Naive thymus-derived CD4-positive, alpha-beta T cell (primary cell): ENCODE results near the gene OR1N2. TPM values are rescaled to one million over a fixed set of nuclear protein-coding genes. Genes with fewer than 3 reads are reported as not detected.

Experiments
- ATAC-seq: fragments of 150-1000 bp; cut with Tn5 transposase; 2 replicates; pipeline ENCODE4 v1.10.0; 2021; ENCODE audit warnings: mild to moderate bottlenecking, moderate library complexity
- CTCF ChIA-PET: fragments of 350-600 bp; sonication (Branson Sonifier 250); formaldehyde crosslinking; loops from one replicate; lab custom pipeline; 2021; ENCODE audit warnings: antibody characterized with exemption; lab: Charles Lee
- POLR2A ChIA-PET: fragments of 350-600 bp; sonication (Branson Sonifier 250); formaldehyde crosslinking; loops from one replicate; lab custom pipeline; 2021; ENCODE audit warnings: antibody characterized with exemption, inconsistent platforms; lab: Charles Lee
- DNase-seq, 9 donors: peaks; one replicate each; pipeline versions ENCODE4 v3.0.0 to v3.0.0-alpha.2; 2020 to 2022; ENCODE audit warnings: mixed read lengths in 1 of 9
- H3K27ac ChIP-seq: one replicate; pipeline ENCODE4 v1.7.0; 2013; ENCODE audit warnings: mild to moderate bottlenecking, low read depth, low read length, moderate library complexity
- H3K27me3 ChIP-seq, 2 donors: one replicate each; pipeline ENCODE4 v1.7.0; 2013; ENCODE audit warnings: low read length in 2 of 2, mild to moderate bottlenecking in 2 of 2, moderate library complexity in 2 of 2; ENCODE audit not compliant: control insufficient read depth in 2 of 2, insufficient read depth in 2 of 2
- H3K36me3 ChIP-seq, 3 experiments: 1 replicate in 2 of 3; 2 replicates in 1 of 3; pipeline ENCODE4 v1.7.0; 2013; ENCODE audit warnings: low read length in 3 of 3, mild to moderate bottlenecking in 3 of 3, moderate library complexity in 1 of 3; ENCODE audit not compliant: insufficient read depth in 3 of 3, control insufficient read depth in 2 of 3
- H3K4me1 ChIP-seq, 2 donors: one replicate each; pipeline ENCODE4 v1.7.0; 2013; ENCODE audit warnings: low read length in 2 of 2, mild to moderate bottlenecking in 2 of 2, moderate library complexity in 1 of 2; ENCODE audit not compliant: control insufficient read depth in 2 of 2, insufficient read depth in 2 of 2
- H3K4me3 ChIP-seq: 2 replicates; pipeline ENCODE4 v1.7.0; 2013; ENCODE audit warnings: mild to moderate bottlenecking, low read length
- H3K9me3 ChIP-seq, 3 experiments: 1 replicate in 2 of 3; 2 replicates in 1 of 3; pipeline ENCODE4 v1.7.0; 2013; ENCODE audit warnings: low read length in 3 of 3; ENCODE audit not compliant: control insufficient read depth in 2 of 3
- H3K27ac Mint-ChIP-seq, 9 donors: one replicate each; pipeline ENCODE4 v1.8.0; 2020 to 2022; ENCODE audit warnings: mixed read lengths in 9 of 9, mild to moderate bottlenecking in 8 of 9, moderate library complexity in 5 of 9, inconsistent platforms in 2 of 9
- H3K27me3 Mint-ChIP-seq, 5 donors: one replicate each; pipeline ENCODE4 v1.8.0; 2021 to 2022; ENCODE audit warnings: mixed read lengths in 5 of 5, mild to moderate bottlenecking in 1 of 5
- H3K36me3 Mint-ChIP-seq, 5 donors: one replicate each; pipeline ENCODE4 v1.8.0; 2020 to 2022; ENCODE audit warnings: mixed read lengths in 5 of 5, mild to moderate bottlenecking in 3 of 5, inconsistent platforms in 1 of 5
- H3K4me1 Mint-ChIP-seq, 7 donors: one replicate each; pipeline ENCODE4 v1.8.0; 2020 to 2022; ENCODE audit warnings: mixed read lengths in 7 of 7, mild to moderate bottlenecking in 3 of 7, inconsistent platforms in 1 of 7
- H3K4me3 Mint-ChIP-seq, 10 donors: one replicate each; pipeline ENCODE4 v1.8.0; 2020 to 2022; ENCODE audit warnings: mild to moderate bottlenecking in 10 of 10, mixed read lengths in 10 of 10, moderate library complexity in 6 of 10, inconsistent platforms in 2 of 10
- H3K9me3 Mint-ChIP-seq, 11 donors: one replicate each; pipeline ENCODE4 v1.8.0; 2020 to 2022; ENCODE audit warnings: mixed read lengths in 11 of 11, mild to moderate bottlenecking in 4 of 11, inconsistent platforms in 1 of 11, moderate library complexity in 1 of 11
- intact Hi-C, 2 donors: fragments of 100-400 bp; cut with micrococcal nuclease; formaldehyde crosslinking; loops; one replicate each; pipeline ENCODE4 v1.15.1; 2023
- polyA plus RNA-seq, 2 donors: library from polyadenylated mRNA; unstranded; fragments of 300-500 nt; fragmentation: Illumina TruSeq; gene quantifications; one replicate each; pipeline ENCODE4 v1.2.3, GENCODE V29; 2021
- total RNA-seq, 6 experiments: library from RNA in 5 of 6; stranded (reverse) in 5 of 6; gene quantifications; 1 replicate in 5 of 6; 2 replicates in 1 of 6; pipeline ENCODE4 v1.2.3 and lab custom pipeline; 2021 to 2026

OR1N2 gene, protein sequence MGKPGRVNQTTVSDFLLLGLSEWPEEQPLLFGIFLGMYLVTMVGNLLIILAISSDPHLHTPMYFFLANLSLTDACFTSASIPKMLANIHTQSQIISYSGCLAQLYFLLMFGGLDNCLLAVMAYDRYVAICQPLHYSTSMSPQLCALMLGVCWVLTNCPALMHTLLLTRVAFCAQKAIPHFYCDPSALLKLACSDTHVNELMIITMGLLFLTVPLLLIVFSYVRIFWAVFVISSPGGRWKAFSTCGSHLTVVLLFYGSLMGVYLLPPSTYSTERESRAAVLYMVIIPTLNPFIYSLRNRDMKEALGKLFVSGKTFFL
- total RNA-seq = under 1 TPM in 1 of 5 experiments, not detected in 4; 0.85 TPM
- not detected for polyA plus RNA-seq
- not detected for total RNA-seq (lab: John Stamatoyannopoulos, UW)

DNA sequence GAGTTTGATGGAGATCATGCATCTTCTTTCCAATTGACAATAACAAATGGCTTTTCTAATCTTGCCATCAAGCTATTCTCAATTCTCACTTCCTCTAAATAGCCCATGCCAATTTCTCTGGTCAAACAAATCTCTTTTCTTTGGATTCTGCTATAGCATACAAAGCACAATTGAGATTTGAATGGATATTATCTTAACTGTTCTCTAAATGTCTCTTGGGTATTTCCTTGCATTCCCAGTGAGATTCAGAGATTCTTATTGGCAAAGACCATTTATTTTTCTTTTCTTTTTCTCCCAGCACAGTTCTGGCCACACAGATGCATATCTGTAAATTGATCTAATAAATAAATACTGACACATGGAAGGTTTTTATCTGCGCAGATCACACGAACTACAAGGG, at the start of gene OR1N2:
Gene OR1N2 (plus strand): TSS at position 301 of the 400 bp plus-strand sequence. CDS start 100 bp downstream, outside the sequence.
- no peak for ATAC-seq
- no peaks in the 10 kb centered on the region for H3K9me3 ChIP-seq
- CTCF ChIA-PET = no interaction called here
- Mint-ChIP-seq H3K27me3 (peaks cover 5 to 34% (median 21%) of the 10 kb centered on the region in 5 donors), H3K4me3 (no peak within 1 kb of the TSS), H3K9me3 (peaks cover 0 to 6% (median 0%) of the 10 kb centered on the region in 11 donors), H3K27ac (no peak within 1 kb of the TSS), H3K36me3 (peaks cover 0 to 10% (median 3%) of the 10 kb centered on the region in 5 donors), H3K4me1 (no peaks in the 10 kb centered on the region)
- no peak within 1 kb of the TSS for H3K27ac ChIP-seq
- no peaks in the 10 kb centered on the region for H3K4me1 ChIP-seq
- no peak for DNase-seq
- POLR2A ChIA-PET = no interaction called here
- no peaks in the 10 kb centered on the region for H3K36me3 ChIP-seq
- H3K4me3 ChIP-seq = no peak within 1 kb of the TSS
- intact Hi-C loops = no loop called here
- H3K27me3 ChIP-seq = no peaks in the 10 kb centered on the region

DNA sequence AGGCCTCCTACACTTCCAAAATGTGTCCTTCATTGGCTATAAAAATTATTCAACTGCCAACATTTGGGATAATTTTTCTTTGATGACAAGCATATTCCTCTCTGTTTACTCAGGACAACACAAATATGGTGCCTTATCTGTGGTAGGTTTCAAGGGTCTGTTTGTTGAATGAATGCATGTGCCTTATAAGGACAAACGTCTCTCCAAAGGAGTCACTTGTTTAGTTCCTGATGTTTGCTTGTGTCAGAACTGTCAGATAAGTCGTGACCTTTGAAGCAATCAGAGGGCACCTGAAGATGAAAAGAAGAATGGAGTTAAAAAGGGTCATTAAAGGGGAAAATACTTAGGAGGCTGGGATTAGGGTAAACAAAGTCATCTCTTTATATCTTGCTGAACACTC, 45.9 kb upstream of the OR1N2 start:
- H3K4me3 ChIP-seq = no peak overlapping the region
- POLR2A ChIA-PET = no interaction called here
- H3K9me3 Mint-ChIP-seq = no peaks in the 10 kb centered on the region
- H3K9me3 ChIP-seq = no peaks in the 10 kb centered on the region
- no peaks in the 10 kb centered on the region for H3K4me1 Mint-ChIP-seq
- H3K4me3 Mint-ChIP-seq = no peak overlapping the region
- intact Hi-C loops = no loop called here
- no peak overlapping the region for H3K27ac ChIP-seq
- no peaks in the 10 kb centered on the region for H3K4me1 ChIP-seq
- DNase-seq (no peak), ATAC-seq (no peak)
- no peaks in the 10 kb centered on the region for H3K27me3 ChIP-seq
- H3K27ac Mint-ChIP-seq = no peak overlapping the region
- peaks cover 0 to 4% (median 0%) of the 10 kb centered on the region in 5 donors for H3K36me3 Mint-ChIP-seq
- no peaks in the 10 kb centered on the region for H3K36me3 ChIP-seq
- H3K27me3 Mint-ChIP-seq = peaks cover 4 to 31% (median 16%) of the 10 kb centered on the region in 5 donors
- CTCF ChIA-PET = no interaction called here

DNA sequence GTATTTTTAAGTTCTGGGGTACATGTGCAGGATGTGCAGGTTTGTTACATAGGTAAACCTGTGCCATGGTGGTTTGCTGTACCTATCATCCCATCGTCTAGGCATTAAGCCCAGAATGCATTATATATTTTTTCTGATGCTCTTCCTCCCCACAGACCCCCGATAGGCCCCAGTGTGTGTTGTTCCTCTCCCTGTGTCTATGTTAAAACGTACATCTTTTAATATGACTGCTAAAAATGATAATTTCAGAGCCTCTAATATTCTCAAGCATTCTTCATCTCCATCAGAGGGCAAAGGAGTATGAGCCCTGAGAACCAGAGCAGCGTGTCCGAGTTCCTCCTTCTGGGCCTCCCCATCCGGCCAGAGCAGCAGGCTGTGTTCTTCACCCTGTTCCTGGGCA, 42.4 kb upstream of the OR1N2 start, which contains the start of gene OR1J2:
Gene OR1J2 (plus strand): TSS at position 301 of the 400 bp plus-strand sequence. CDS start 0 bp downstream, at position 301.
- no peaks in the 10 kb centered on the region for H3K9me3 ChIP-seq
- DNase-seq (no peak), ATAC-seq (no peak)
- peaks cover 0 to 4% (median 0%) of the 10 kb centered on the region in 5 donors for H3K36me3 Mint-ChIP-seq
- peaks cover 8 to 32% (median 16%) of the 10 kb centered on the region in 5 donors for H3K27me3 Mint-ChIP-seq
- H3K27ac ChIP-seq = no peak within 1 kb of the TSS
- no peak within 1 kb of the TSS for H3K4me3 ChIP-seq
- ChIA-PET POLR2A (no interaction called here), CTCF (no interaction called here)
- no peaks in the 10 kb centered on the region for H3K27me3 ChIP-seq
- intact Hi-C loops = no loop called here
- H3K36me3 ChIP-seq = no peaks in the 10 kb centered on the region
- no peaks in the 10 kb centered on the region for H3K4me1 Mint-ChIP-seq
- no peak within 1 kb of the TSS for H3K4me3 Mint-ChIP-seq
- H3K27ac Mint-ChIP-seq = no peak within 1 kb of the TSS
- H3K4me1 ChIP-seq = no peaks in the 10 kb centered on the region
- H3K9me3 Mint-ChIP-seq = peaks cover 0 to 2% (median 0%) of the 10 kb centered on the region in 11 donors

DNA sequence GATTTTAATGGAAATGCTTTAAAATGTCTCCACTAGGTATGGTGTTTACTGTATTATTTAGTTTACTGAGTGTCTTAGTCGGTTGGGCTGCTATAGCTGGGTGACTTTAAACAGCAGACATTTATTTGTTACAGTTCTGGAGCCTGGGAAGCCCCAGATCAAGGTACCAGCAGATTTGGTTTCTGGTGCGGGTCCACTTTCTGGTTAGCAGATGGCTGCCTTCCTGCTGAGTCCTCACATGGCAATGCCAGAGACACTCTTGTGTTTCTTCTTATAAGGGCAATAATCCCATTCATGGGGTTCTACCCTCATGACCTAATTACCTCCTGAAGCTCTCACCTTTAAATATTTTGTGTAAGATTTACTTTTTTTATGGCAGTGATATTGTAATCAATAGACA, 34.7 kb upstream of the OR1N2 start:
- POLR2A ChIA-PET = no interaction called here
- CTCF ChIA-PET = no interaction called here

DNA sequence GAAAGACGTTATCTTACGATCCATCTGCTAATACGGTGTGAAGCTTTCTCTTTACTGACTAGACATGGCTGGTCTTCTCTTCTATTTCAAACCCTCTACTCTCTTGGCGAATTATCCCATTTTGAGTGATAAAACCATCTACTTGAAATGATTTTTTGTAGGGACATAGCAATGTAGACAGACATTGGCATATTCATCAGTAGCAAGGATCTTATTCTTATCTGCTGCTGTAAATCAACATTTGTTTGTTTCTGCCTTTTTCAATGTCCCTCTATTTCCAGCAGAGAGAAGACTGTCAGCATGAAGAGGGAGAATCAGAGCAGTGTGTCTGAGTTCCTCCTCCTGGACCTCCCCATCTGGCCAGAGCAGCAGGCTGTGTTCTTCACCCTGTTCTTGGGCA, 34.1 kb upstream of the OR1N2 start, which contains the start of gene OR1J4:
Gene OR1J4 (plus strand): TSS at position 301 of the 400 bp plus-strand sequence. CDS start 0 bp downstream, at position 301.
- Histone ChIP-seq H3K9me3 (no peaks in the 10 kb centered on the region), H3K27ac (no peak within 1 kb of the TSS), H3K4me1 (no peaks in the 10 kb centered on the region), H3K4me3 (no peak within 1 kb of the TSS), H3K27me3 (no peaks in the 10 kb centered on the region), H3K36me3 (no peaks in the 10 kb centered on the region)
- CTCF ChIA-PET = no interaction called here
- Mint-ChIP-seq H3K4me1 (no peaks in the 10 kb centered on the region), H3K4me3 (no peak within 1 kb of the TSS), H3K9me3 (peaks cover 0 to 3% (median 0%) of the 10 kb centered on the region in 11 donors), H3K27me3 (peaks cover 0 to 15% (median 10%) of the 10 kb centered on the region in 5 donors), H3K36me3 (no peaks in the 10 kb centered on the region), H3K27ac (no peak within 1 kb of the TSS)
- ATAC-seq = no peak
- intact Hi-C loops = no loop called here
- DNase-seq = no peak
- POLR2A ChIA-PET = no interaction called here

More for the DNA sequence above, 34.7 kb upstream of the OR1N2 start:
- Mint-ChIP-seq H3K9me3 (peaks cover 0 to 3% (median 0%) of the 10 kb centered on the region in 11 donors), H3K36me3 (no peaks in the 10 kb centered on the region), H3K4me1 (no peaks in the 10 kb centered on the region), H3K27me3 (peaks cover 0 to 9% (median 6%) of the 10 kb centered on the region in 5 donors), H3K27ac (no peak overlapping the region), H3K4me3 (no peak overlapping the region)
- Histone ChIP-seq H3K4me1 (no peaks in the 10 kb centered on the region), H3K36me3 (no peaks in the 10 kb centered on the region), H3K9me3 (no peaks in the 10 kb centered on the region), H3K27ac (no peak overlapping the region), H3K4me3 (no peak overlapping the region), H3K27me3 (no peaks in the 10 kb centered on the region)
- no peak for ATAC-seq
- intact Hi-C loops = no loop called here
- DNase-seq = no peak

DNA sequence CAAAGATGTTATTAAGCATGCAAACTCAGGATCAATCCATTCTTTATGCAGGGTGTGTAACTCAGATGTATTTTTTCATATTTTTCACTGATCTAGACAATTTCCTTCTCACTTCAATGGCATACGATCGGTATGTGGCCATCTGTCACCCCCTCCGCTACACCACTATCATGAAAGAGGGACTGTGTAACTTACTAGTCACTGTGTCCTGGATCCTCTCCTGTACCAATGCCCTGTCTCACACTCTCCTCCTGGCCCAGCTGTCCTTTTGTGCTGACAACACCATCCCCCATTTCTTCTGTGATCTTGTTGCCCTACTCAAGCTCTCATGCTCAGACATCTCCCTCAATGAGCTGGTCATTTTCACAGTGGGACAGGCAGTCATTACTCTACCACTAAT, 33.5 kb upstream of the OR1N2 start:
- Histone ChIP-seq H3K27ac (no peak overlapping the region), H3K4me1 (no peaks in the 10 kb centered on the region), H3K4me3 (no peak overlapping the region), H3K36me3 (no peaks in the 10 kb centered on the region), H3K9me3 (no peaks in the 10 kb centered on the region), H3K27me3 (no peaks in the 10 kb centered on the region)
- no peak for ATAC-seq
- peaks cover 0 to 3% (median 0%) of the 10 kb centered on the region in 11 donors for H3K9me3 Mint-ChIP-seq
- no peak overlapping the region for H3K27ac Mint-ChIP-seq
- no peaks in the 10 kb centered on the region for H3K4me1 Mint-ChIP-seq
- ChIA-PET CTCF (no interaction called here), POLR2A (no interaction called here)
- H3K27me3 Mint-ChIP-seq = peaks cover 0 to 19% (median 11%) of the 10 kb centered on the region in 5 donors
- intact Hi-C loops = no loop called here
- H3K36me3 Mint-ChIP-seq = no peaks in the 10 kb centered on the region
- no peak overlapping the region for H3K4me3 Mint-ChIP-seq
- no peak for DNase-seq
